ENCODE measurements around the gene SGCE.

Gene SGCE

GRCh38 chr7:94621120-94621519 is 34.8 kb downstream of the SGCE start:
- no peak for DNase-seq

GRCh38 chr7:94620703-94621118 is 35.2 kb downstream of the SGCE start:
- peak; percentile 15 for DNase-seq

DNA sequence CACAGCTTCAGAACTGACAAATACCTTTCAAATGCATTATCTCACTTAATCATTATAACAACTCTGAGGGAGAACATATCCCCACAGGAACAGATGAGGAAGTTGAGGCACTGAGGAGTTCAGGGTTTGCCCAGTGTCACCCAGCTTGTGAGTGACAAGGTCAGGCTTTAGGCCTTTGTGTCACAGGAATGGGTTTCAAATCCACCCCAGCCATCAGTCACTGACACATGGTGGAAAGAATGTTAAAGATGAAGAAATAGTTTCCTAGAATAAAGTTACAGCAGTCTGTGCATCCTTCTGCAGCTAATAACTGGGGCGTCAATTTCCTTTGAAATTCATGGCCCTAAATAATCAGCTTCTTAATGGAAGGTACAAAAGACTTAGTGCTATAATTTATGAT is 37.8 kb downstream of the SGCE start:
- no peak for DNase-seq

DNA sequence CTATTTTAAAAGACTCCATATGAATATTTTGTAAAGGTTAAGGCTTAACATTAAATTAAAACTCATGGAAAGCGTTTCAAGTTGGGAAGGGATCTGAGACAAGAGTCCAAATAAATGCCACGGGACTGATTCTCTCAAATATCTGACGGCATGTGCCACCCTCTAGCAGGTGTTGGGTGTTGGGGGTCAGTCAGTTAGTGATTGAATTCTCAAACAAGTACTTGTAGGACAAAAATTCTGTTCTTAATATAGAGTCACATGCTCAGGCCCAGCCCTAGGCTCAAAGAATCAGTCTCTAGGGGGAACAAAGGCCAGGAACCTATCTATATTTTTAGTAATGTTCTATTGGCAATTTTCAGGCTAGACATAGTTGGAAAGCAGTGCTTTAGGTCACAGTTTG is 39.1 kb downstream of the SGCE start:
- no peak for DNase-seq

DNA sequence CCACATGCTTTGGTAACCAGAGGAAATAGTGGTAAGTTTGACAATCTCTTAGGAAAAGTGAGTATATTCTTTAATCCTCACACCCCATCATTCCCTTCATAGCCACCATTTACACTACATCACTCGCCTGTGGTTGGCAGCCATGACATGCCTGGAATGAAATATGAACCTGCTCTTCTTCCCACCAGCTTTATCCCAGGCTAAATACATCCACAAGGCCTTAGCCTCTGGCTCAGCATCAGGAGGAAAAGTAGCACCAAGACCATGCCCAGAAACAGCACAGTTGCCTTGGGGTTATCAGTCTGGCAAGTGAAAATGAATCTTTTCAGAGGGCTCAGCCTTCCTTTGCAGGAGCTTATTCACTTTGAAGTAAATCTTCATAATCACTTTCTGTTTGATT is 40.3 kb downstream of the SGCE start:
- no peak for DNase-seq

DNA sequence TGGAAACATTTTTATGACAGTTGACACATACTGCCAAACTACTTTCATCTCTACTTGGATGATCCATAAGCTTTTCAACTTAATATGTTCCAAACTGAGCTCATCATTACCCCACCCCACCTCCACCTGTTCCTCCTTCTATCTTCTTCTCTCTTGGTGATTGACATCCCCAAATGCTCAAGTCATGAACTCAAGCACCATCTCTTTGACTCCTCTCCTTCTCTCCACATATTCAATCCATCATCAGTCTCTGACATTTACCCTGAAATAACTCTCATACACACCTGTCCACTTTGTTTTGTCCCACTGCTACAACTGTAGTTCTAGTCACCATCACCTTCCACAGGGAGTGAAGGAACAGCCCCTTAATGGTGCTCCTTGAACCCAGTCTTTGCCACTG is 43.3 kb downstream of the SGCE start:
- DNase-seq: no peak

DNA sequence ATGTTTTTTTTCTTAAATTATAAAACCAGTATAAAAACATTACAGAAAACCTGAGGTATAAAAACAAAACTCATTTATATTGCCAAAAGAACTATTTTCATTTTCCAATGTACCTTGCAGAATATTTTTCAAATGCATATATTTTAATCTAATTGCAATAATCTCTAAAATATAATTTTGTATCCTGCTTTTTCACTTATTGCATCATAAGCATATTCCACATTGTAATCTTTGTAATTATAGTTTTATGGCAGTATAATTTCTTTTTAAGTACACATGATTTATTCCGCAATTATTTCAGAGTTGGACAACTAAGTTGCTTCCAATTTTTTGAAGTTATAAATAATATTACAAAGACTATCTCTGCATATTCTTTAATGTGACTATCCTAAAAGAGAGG is 43.7 kb downstream of the SGCE start:
- no peak for DNase-seq

- no peak for DNase-seq
These were observed 46.4 kb downstream of the SGCE start for GRCh38 chr7:94609561-94609960.

DNA sequence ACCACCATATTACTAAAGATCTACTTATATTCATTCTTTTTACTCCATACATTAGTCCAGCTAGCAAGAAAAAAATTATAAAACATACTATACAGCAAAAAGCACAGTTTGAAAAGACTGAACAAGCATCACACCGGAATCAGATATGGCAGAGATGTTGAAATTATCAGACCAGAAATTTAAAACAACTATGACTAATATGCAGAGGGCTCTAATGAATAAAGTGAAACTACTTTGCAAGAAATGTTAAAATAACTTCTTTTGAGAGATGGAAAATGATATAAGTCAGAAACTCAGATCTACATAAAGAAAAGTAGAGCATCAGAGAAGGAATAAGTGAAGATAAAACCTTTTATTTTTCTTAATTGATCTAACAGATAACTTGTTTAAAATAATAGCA is 50.9 kb downstream of the SGCE start:
- DNase-seq: no peak

DNA sequence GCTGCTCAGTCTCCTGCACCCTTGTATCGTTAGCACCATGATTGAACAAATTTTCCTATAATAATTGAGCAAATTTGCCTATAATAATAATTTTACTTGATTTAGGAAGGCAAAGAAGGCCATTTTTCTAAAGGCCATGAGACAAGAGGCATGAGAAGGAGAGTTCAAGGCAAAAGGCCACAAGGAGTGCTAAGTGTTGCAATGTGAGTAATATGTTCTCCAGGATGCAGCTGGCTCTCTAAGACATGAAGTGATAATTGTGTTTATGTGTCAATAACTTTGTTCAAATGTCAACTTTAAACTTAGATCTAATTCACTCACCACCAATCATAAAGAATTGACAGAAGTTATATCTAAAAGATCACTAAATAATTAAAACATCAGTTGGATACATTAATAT is 53.8 kb downstream of the SGCE start:
- no peak for DNase-seq

- DNase-seq: no peak
These were observed 55.7 kb downstream of the SGCE start for GRCh38 chr7:94600267-94600666.

- no peak for DNase-seq
These were observed 60.2 kb downstream of the SGCE start for GRCh38 chr7:94595717-94596116.

DNA sequence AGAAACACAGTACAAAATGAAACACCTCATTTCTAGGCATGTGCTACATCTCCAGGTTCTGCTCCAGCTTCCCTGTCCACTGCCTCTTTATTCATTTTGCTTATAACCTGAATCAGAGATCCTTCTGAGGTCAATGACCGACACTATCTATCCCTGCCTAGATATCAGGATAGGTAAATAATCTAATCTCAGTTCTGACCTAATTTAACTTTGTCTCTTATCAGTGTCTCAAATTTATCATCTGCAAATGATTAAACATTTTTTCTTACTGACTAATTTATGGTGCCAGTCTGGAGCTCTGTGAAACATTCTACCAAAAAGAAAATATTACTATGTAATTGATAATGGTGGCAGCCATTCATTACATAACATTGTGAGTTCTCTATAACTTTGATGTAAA is 61.1 kb downstream of the SGCE start:
- no peak for DNase-seq

- DNase-seq: no peak
These were observed 64.8 kb downstream of the SGCE start for GRCh38 chr7:94591176-94591575.

- DNase-seq: no peak
These were observed 65.3 kb downstream of the SGCE start for GRCh38 chr7:94590526-94591162.

DNA sequence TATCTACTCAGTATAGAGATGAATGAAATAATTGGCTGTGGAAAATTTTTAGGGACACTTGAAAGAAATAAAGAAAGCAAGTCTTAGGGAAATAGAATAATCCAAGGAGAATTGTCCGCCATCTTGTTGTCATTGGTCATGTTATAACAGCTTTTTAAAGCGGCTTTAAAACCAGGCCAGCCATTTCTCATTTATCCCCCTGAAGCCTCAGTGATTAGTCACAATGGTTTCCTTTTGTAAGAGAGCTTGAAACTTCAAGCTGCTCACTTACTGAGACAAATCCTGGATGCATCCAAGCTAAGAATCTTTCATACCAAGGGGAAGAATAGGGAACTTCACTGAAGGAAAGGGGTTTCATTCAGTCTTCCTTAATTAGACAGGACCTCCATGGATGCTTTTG is 67.9 kb downstream of the SGCE start:
- DNase-seq: no peak

DNA sequence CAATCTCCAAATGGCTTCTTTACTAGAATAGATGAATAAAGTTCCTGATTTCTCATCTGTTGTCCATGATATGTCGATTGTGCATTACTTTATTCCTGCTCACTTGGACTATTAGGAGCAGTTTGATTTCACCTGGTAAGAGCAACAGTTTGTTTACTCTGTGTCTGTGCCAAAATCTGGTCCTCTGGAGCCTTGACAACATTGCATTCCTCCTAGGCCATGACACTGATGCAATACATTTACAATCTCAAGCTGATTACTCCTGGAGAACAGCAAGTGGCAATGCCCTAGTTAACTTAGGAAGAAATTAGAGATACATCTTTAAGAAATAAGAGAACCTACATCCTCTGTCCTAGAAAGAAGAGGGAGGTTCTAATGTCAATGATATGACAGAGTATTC is 71.8 kb downstream of the SGCE start:
- no peak for DNase-seq

DNA sequence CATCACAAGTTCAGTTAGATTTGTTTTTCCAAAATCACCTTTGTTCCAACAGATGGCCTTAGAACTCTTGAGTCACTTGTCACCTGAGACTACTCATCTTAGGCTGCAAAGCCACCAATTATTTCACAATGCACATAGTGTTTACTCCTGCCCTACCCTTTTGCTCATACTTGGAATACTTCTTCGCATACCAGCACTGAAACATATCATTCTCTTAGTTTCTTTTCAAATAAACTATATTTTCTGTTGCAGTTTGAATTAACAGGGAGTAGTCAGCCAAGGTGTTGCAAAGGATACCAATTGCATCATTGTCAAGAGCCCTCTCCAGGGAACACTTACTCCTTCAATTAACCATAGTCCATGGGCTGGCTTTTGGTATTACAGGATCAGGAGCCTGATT is 75.3 kb downstream of the SGCE start:
- DNase-seq: no peak

DNA sequence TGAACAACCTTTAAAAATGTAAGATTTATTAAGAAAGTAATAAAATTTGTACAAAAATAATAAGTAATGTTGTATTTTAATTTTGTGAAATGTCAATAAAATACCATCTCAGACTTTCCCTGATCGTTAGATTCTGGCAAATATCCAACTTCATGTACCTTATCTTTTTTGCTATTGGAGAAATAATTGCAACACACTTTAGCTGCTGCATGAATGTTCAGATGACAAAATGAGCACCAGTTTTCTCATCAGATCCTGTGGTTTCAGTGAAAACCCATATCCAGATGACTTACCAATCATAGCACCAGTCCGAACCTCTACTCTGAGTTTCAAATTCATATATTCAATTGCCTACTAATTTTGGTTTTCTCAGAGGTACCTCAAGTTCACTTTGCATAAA is 76.5 kb downstream of the SGCE start:
- no peak for DNase-seq

- no peak for DNase-seq
These were observed 77.3 kb downstream of the SGCE start for GRCh38 chr7:94578614-94579013.

DNA sequence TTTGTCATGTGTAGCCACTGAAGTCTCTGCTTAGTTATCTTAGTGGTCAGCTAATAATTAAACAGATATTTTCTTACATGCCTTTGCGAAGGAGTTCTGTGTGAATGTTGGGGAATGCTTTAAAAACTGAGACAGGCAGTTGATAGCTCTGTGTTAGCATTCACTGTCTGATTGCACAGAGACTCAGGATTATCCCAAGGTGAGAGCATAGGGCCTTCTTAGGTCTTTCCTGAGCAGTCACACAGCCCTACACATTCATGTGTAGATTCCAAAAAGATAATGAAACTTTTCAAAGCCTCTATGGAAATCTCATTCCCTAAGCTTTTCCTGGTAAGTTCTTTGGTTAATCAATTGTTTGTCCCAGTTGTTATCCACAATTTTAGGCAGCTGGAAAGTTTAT is 78.6 kb downstream of the SGCE start:
- no peak for DNase-seq

DNA sequence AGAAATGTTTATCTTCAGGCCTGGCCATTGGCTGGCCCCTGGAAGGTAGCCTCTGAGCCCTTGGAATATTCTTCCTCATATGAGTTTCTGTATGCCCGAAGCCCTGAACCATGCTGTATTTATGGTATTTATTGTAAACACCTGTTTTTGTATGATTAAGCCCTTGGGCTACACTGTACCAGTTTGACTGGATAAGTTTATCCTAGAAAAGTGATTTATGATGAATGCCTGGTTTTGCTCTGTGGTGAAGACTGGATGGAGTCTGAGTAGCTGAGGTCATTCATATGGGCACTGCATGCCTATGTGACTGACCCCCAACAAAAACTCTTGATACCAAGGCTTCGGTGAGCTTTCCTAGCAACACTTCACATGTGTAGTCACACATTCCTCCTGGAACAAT is 79.6 kb downstream of the SGCE start:
- no peak for DNase-seq

GRCh38 chr7:94575646-94576045 is 80.3 kb downstream of the SGCE start:
- DNase-seq: no peak

DNA sequence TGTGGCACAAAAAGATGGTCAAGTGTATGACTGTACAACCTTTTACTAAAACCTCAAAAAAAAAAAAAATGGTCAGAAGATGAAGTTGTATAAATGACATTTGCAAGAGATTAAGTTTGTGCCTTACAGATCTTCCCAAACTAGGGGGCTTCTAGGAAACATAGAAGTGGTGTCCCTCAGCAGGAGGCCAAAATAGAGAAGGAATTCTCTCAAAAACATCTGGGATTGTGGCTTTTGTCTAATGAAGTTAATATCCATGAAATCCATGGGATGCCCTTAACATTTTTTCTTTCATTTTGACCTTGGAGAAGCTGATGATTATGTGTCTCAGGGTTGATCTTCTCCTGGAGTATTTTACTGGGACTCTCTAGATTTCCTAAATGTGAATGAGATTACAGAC is 84.1 kb downstream of the SGCE start:
- DNase-seq: no peak

DNA sequence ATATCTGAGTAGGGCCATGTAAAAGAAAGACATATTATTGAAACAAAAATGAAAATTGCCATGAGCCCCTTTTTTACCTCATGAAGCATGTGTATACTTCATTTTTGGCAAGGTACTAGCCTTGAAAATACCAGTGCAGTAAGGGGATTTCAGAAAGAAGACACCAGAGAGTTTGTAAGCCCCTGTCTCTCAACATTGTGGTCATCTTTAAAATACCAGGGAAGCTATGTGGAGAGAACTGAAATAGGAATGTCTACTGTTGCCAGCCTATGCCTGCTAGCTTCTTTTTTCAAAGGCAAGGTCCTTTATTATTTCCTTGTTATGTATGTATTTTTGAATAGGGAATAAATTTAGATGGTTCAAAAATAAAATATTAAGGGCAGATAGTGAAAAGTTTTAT is 88.5 kb downstream of the SGCE start:
- no peak for DNase-seq
